H1 (cell line): Measurements from ENCODE around the gene TIAM2. TPM values are rescaled to one million over a fixed set of nuclear protein-coding genes. Genes with fewer than 3 reads are reported as not detected.

Source experiments
- CTCF ChIP-seq, 3 experiments: IDR thresholded peaks; 1 replicate in 2 of 3; 2 replicates in 1 of 3; pipeline versions ENCODE4 v1.5.1 to v1.6.1; 2011; ENCODE audit warnings: low read length in 3 of 3, mild to moderate bottlenecking in 3 of 3, inconsistent platforms in 2 of 3, low read depth in 1 of 3, moderate library complexity in 1 of 3; ENCODE audit not compliant: insufficient read depth in 1 of 3; ENCODE audit errors: control extremely low read depth in 1 of 3
- polyA plus RNA-seq, 7 experiments: library from polyadenylated mRNA; depleted of rRNA in 3 of 7; stranded (reverse) in 5 of 7; unstranded in 2 of 7; fragments of >200 nt in 5 of 7; fragments of 200-250 nt in 2 of 7; gene quantifications; 1 replicate in 5 of 7; 2 replicates in 1 of 7; 4 replicates in 1 of 7; pipeline versions ENCODE4 v1.2.1 to v1.2.3, GENCODE V29; 2011 to 2013; ENCODE audit warnings: missing spikeins in 2 of 7, mixed read lengths in 2 of 7
- total RNA-seq: library from RNA; stranded (reverse); fragmentation: NEBNext Ultra II Directional; extraction: Animal tissue kit (Norgen Biotek cat#: 25700); gene quantifications from 2 replicates; pipeline ENCODE4 v1.2.1, GENCODE V29; 2021

The TIAM2 gene
- total and polyA plus RNA-seq, 2 of the 8 experiments (the other 6 are each of a cell fraction or from before 2014, with no cell fraction given): 7.4 to 23.9 TPM

GRCh38 chr6:154998855-154999254 lies 3.7 kb downstream of the TIAM2 start (continued):
- no peak for TF ChIP-seq CTCF (IDR thresholded peaks at IDR 0.05; ENCODE audit: control extremely low read depth in 1 of 3, insufficient read depth in 1 of 3, low read depth in 1 of 3, low read length in 3 of 3)
